ENCODE results near the gene RASSF8.
A peak's percentile ranks its signal among the peaks of the same experiment; 100 is the strongest.

The RASSF8 gene

DNA sequence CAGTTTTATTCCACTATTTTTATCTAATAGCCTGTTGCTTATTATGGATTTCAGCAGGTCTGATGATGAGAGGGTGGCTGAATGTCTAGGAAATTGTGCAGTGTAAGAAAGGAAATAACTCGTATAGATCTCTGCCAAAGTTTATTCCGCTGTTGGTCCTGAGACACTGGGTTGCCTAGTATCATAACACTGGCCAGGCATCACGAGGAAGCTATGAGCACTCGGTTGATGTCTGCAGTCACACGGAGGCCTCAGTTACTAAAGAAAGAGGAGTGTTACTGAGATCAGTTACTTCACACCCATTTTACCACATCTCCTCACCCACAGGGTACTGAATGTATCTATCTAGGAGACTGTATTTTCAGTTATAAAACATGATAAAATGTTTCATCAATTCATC is 144.5 kb downstream of the RASSF8 start:
- Histone ChIP-seq H3K27ac (ENCODE audit: low read depth, low read length, severe bottlenecking) (no peak overlapping the region), H3K4me1 (ENCODE audit: control insufficient read depth, insufficient read depth, low read length, poor library complexity, severe bottlenecking) (no peaks in the 10 kb centered on the region), H3K4me3 (ENCODE audit: extremely low read depth, insufficient read depth, low read length, poor library complexity, severe bottlenecking) (no peak overlapping the region), H3K36me3 (ENCODE audit: control insufficient read depth, insufficient read depth, low read length) (no peaks in the 10 kb centered on the region), H3K9me3 (ENCODE audit: control insufficient read depth, low read length) (no peaks in the 10 kb centered on the region)
- 77 to 93% methylated on average over 3 to 4 of the region's 5 CpGs for WGBS, 2 experiments (ENCODE audit: insufficient coverage in 2 of 2)

GRCh38 chr12:26106347-26106746 is 147.9 kb downstream of the RASSF8 start:
- no peak overlapping the region for H3K27ac ChIP-seq (ENCODE audit: low read depth, low read length, severe bottlenecking)
- WGBS, 2 experiments (ENCODE audit: insufficient coverage in 2 of 2) = 67 to 70% methylated on average over 3 to 4 of the region's 4 CpGs
- H3K4me1 ChIP-seq (ENCODE audit: control insufficient read depth, insufficient read depth, low read length, poor library complexity, severe bottlenecking) = no peaks in the 10 kb centered on the region
- H3K4me3 ChIP-seq (ENCODE audit: extremely low read depth, insufficient read depth, low read length, poor library complexity, severe bottlenecking) = no peak overlapping the region
- no peaks in the 10 kb centered on the region for H3K36me3 ChIP-seq (ENCODE audit: control insufficient read depth, insufficient read depth, low read length)
- H3K9me3 ChIP-seq (ENCODE audit: control insufficient read depth, low read length) = no peaks in the 10 kb centered on the region

DNA sequence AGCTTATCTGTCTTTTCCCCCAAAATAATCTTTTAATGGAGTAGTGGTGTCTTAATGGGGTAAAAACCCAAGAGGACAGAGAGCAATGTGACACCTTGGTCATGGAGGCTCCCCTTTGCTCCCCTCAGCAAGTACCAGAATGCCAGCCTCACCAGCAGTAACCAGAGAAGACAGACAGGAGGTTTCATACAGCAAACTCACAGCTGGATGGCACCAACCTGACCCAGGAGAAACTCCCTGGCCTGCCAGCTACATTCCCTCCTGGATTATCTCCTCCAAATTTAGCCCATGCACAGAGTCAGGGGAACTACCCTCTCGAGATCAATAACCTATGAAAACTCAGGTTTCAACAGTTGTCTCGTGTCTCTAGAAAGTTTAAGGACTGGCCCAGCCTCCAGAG is 150.4 kb downstream of the RASSF8 start:
- Histone ChIP-seq H3K9me3 (ENCODE audit: control insufficient read depth, low read length) (no peaks in the 10 kb centered on the region), H3K36me3 (ENCODE audit: control insufficient read depth, insufficient read depth, low read length) (no peaks in the 10 kb centered on the region), H3K27ac (ENCODE audit: low read depth, low read length, severe bottlenecking) (no peak overlapping the region), H3K4me1 (ENCODE audit: control insufficient read depth, insufficient read depth, low read length, poor library complexity, severe bottlenecking) (peaks cover 8% of the 10 kb centered on the region), H3K4me3 (ENCODE audit: extremely low read depth, insufficient read depth, low read length, poor library complexity, severe bottlenecking) (no peak overlapping the region)
- WGBS, 2 experiments (ENCODE audit: insufficient coverage in 2 of 2) = no CpG with 5 or more reads among the region's 2 CpGs

DNA sequence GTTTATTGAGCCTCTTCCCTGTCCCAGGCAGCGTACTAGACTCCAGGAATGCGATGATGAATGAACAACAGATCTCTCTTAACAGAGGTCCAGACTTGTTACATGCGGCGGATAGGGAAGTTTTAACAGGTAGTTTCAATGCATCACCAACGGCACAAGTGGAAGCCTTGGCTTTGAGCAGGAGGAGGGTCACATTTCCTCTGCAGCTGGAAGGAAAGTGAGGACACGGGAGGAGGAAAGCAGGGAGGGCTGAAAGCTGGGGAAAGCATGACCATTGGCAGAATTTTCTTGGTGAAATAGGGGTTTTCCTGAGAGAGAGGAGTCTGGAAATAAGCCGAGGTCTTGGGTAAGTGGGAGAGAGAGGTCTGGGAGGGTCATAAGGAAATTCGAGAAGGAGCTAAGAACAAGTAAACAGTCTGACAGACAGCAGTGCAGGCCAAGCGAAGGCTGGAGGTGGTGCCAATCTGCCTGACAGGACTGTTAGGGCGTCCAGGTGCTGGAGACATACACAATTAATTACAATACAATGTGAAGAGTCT is 150.9 kb downstream of the RASSF8 start:
- Histone ChIP-seq H3K27ac (ENCODE audit: low read depth, low read length, severe bottlenecking) (no peak overlapping the region), H3K4me1 (ENCODE audit: control insufficient read depth, insufficient read depth, low read length, poor library complexity, severe bottlenecking) (peaks cover 8% of the 10 kb centered on the region), H3K4me3 (ENCODE audit: extremely low read depth, insufficient read depth, low read length, poor library complexity, severe bottlenecking) (no peak overlapping the region), H3K9me3 (ENCODE audit: control insufficient read depth, low read length) (no peaks in the 10 kb centered on the region), H3K36me3 (ENCODE audit: control insufficient read depth, insufficient read depth, low read length) (no peaks in the 10 kb centered on the region)
- 77 to 78% methylated on average over 8 to 10 of the region's 10 CpGs for WGBS, 2 experiments (ENCODE audit: insufficient coverage in 2 of 2)

DNA sequence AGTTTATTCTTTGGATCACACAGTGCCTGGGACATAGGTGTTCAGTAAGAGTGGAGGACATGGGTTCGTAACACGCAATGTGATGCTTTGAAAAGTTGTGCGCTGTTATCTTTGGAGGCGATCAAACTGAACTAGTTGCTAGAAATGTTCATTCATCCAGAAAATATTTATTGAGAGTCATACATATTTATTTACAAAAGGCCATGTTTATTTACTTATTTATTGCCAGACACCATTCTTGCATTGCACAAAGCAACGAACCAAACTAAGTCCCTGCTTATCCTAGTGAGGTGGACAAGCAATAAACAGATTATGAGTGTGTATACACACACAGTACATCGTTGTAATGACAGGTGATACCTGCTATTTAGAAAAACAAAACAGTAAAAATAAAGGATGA is 153.8 kb downstream of the RASSF8 start:
- Histone ChIP-seq H3K4me3 (ENCODE audit: extremely low read depth, insufficient read depth, low read length, poor library complexity, severe bottlenecking) (no peak overlapping the region), H3K36me3 (ENCODE audit: control insufficient read depth, insufficient read depth, low read length) (no peaks in the 10 kb centered on the region), H3K4me1 (ENCODE audit: control insufficient read depth, insufficient read depth, low read length, poor library complexity, severe bottlenecking) (peaks cover 8% of the 10 kb centered on the region), H3K27ac (ENCODE audit: low read depth, low read length, severe bottlenecking) (no peak overlapping the region), H3K9me3 (ENCODE audit: control insufficient read depth, low read length) (no peaks in the 10 kb centered on the region)
- WGBS, 2 experiments (ENCODE audit: insufficient coverage in 2 of 2) = 90% methylated on average over 2 of the region's 6 CpGs; no CpG with 5 or more reads in 1 of the 2 experiments

GRCh38 chr12:26112703-26113147 is 154.2 kb downstream of the RASSF8 start:
- Histone ChIP-seq H3K4me3 (ENCODE audit: extremely low read depth, insufficient read depth, low read length, poor library complexity, severe bottlenecking) (no peak overlapping the region), H3K9me3 (ENCODE audit: control insufficient read depth, low read length) (no peaks in the 10 kb centered on the region), H3K4me1 (ENCODE audit: control insufficient read depth, insufficient read depth, low read length, poor library complexity, severe bottlenecking) (peaks cover 8% of the 10 kb centered on the region), H3K27ac (ENCODE audit: low read depth, low read length, severe bottlenecking) (no peak overlapping the region), H3K36me3 (ENCODE audit: control insufficient read depth, insufficient read depth, low read length) (no peaks in the 10 kb centered on the region)
- 16 to 38% methylated on average over 2 to 7 of the region's 8 CpGs for WGBS, 2 experiments (ENCODE audit: insufficient coverage in 2 of 2)

GRCh38 chr12:26113181-26113654 is 154.7 kb downstream of the RASSF8 start:
- H3K36me3 ChIP-seq (ENCODE audit: control insufficient read depth, insufficient read depth, low read length) = no peaks in the 10 kb centered on the region
- H3K27ac ChIP-seq (ENCODE audit: low read depth, low read length, severe bottlenecking) = peak overlapping the region; percentile 91
- peaks cover 8% of the 10 kb centered on the region for H3K4me1 ChIP-seq (ENCODE audit: control insufficient read depth, insufficient read depth, low read length, poor library complexity, severe bottlenecking)
- WGBS, 2 experiments (ENCODE audit: insufficient coverage in 2 of 2) = 0 to 20% methylated on average over 1 of the region's 6 CpGs
- no peaks in the 10 kb centered on the region for H3K9me3 ChIP-seq (ENCODE audit: control insufficient read depth, low read length)
- peak overlapping the region; percentile 47 for H3K4me3 ChIP-seq (ENCODE audit: extremely low read depth, insufficient read depth, low read length, poor library complexity, severe bottlenecking)

GRCh38 chr12:26113853-26114719 is 155.6 kb downstream of the RASSF8 start:
- Histone ChIP-seq H3K36me3 (ENCODE audit: control insufficient read depth, insufficient read depth, low read length) (no peaks in the 10 kb centered on the region), H3K4me1 (ENCODE audit: control insufficient read depth, insufficient read depth, low read length, poor library complexity, severe bottlenecking) (peaks cover 8% of the 10 kb centered on the region), H3K9me3 (ENCODE audit: control insufficient read depth, low read length) (no peaks in the 10 kb centered on the region), H3K4me3 (ENCODE audit: extremely low read depth, insufficient read depth, low read length, poor library complexity, severe bottlenecking) (peak overlapping the region; percentile 47), H3K27ac (ENCODE audit: low read depth, low read length, severe bottlenecking) (peak overlapping the region; percentile 91)
- WGBS, 2 experiments (ENCODE audit: insufficient coverage in 2 of 2) = 0 to 1% methylated on average over 42 to 54 of the region's 72 CpGs

DNA sequence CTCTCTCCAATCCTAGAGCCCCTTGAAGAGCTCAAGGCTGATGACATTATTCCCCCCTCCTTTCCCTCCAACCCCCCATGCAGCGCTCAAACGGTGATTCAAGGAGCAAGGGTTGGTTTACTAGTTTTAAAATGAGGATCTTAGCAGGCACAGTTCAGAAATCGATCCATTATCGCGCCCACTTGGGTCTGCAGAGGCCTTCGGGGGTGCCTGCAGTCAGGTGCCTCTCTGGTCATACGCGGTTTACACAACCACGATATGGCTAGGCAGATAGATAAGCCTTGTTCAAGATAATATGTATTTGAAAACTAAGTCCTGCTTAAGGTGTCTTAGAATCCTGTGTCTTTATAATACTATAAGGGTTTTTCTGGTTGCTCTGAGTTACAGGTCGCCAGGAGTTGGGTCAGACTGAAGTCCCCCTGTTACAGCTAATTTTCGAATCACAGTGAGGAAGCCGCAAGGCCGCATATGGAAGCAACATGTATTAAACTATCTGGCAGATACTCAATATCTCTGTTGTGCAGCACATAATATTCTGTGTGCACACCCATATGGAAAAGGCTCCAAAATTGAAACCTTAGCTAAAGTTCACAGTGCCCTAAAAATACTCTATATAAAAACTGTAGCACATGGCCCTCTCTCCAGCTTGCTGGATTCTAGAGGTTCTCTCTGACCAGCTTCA is 156.4 kb downstream of the RASSF8 start:
- WGBS, 2 experiments (ENCODE audit: insufficient coverage in 2 of 2) = 76 to 78% methylated on average over 9 to 11 of the region's 13 CpGs

DNA sequence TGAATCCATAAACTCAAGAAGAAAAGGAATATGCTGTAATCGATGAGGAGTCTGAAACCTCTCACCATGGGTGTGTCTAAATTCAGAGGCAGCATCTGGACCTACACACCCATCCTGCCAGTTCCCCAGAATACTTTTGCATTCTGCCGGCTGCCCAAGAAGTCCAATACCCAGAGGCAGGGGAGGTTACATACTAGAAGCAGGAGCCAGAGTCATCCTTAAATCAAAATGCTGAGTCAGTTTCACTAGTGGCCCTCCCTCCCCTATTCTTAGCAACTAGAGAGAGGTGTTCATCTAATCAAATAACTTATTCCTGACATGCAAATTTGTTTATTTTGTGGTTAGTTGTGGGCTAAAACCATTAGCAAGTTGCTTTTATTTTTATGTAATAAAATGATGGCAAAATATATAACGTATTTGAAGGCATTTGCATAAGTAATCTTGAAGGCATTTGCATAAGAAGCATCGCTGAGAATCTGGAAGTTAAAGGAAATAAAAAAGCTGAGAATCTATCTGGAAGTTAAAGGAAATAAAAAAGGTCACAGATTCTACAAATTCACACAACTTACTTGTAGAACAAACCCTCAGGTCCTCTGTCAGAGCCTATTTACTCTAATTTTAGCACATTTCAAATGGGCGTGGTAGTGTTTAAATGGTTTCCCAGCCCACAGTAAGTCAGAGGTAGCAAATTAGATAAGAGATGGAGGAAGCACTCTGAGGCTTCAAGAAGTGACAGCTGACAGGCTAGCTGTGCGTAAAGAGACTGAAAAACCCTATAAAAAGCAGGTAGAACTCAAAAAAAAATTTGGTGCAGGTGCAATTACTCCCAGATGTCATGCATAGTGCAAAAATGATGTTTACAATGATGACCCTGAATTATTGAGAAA is 158.6 kb downstream of the RASSF8 start:
- Histone ChIP-seq H3K9me3 (ENCODE audit: control insufficient read depth, low read length) (no peaks in the 10 kb centered on the region), H3K4me1 (ENCODE audit: control insufficient read depth, insufficient read depth, low read length, poor library complexity, severe bottlenecking) (peaks cover 8% of the 10 kb centered on the region), H3K27ac (ENCODE audit: low read depth, low read length, severe bottlenecking) (no peak overlapping the region), H3K36me3 (ENCODE audit: control insufficient read depth, insufficient read depth, low read length) (no peaks in the 10 kb centered on the region), H3K4me3 (ENCODE audit: extremely low read depth, insufficient read depth, low read length, poor library complexity, severe bottlenecking) (no peak overlapping the region)
- 60 to 70% methylated on average over 2 to 3 of the region's 6 CpGs for WGBS, 2 experiments (ENCODE audit: insufficient coverage in 2 of 2)

More for the DNA sequence above, 156.4 kb downstream of the RASSF8 start:
- Histone ChIP-seq H3K4me3 (ENCODE audit: extremely low read depth, insufficient read depth, low read length, poor library complexity, severe bottlenecking) (peak overlapping the region; percentile 47), H3K4me1 (ENCODE audit: control insufficient read depth, insufficient read depth, low read length, poor library complexity, severe bottlenecking) (peaks cover 8% of the 10 kb centered on the region), H3K9me3 (ENCODE audit: control insufficient read depth, low read length) (no peaks in the 10 kb centered on the region), H3K27ac (ENCODE audit: low read depth, low read length, severe bottlenecking) (peak overlapping the region; percentile 91), H3K36me3 (ENCODE audit: control insufficient read depth, insufficient read depth, low read length) (no peaks in the 10 kb centered on the region)

Measured in mesodermal cell (in vitro differentiated cells).